PC-9 (cell line): ENCODE results near the gene C3orf18.

Source experiments
- EZH2 ChIP-seq: fragments of 200-600 bp; sonication (generic); IDR thresholded peaks from 2 replicates; pipeline ENCODE4 v1.8.0; 2017; ENCODE audit warnings: antibody characterized with exemption, low read depth
- TF ChIP-seq, protein P1 (sequence below): fragments of 200-600 bp; sonication (generic); conservative IDR thresholded peaks from 2 replicates; pipeline ENCODE4 v1.6.1; 2017; ENCODE audit warnings: mixed run types, antibody characterized with exemption, mild to moderate bottlenecking, moderate library complexity

DNA sequence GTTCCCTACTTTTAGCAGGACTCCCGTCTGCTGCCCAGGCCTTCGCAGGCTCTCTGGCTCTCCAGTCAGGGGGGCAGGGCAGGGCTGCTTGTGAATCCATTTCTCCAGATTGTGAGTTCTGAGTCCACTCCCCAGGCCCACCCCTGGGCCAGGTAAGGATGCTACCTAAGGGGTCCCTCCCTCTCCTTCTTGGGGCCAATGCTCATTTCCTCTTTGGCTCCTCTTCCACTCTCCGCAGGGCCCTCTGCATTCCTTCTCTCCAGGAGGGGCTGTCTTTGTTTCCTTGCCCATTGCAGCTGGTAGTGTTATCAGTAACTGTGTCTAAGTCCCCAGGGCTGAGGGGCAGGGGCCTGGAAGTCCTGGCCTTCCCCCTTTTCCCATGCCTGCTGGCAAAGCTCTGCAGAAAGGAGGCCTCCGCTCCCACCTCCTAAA is 51.1 kb downstream of the C3orf18 start:
- TF ChIP-seq, protein P1, sequence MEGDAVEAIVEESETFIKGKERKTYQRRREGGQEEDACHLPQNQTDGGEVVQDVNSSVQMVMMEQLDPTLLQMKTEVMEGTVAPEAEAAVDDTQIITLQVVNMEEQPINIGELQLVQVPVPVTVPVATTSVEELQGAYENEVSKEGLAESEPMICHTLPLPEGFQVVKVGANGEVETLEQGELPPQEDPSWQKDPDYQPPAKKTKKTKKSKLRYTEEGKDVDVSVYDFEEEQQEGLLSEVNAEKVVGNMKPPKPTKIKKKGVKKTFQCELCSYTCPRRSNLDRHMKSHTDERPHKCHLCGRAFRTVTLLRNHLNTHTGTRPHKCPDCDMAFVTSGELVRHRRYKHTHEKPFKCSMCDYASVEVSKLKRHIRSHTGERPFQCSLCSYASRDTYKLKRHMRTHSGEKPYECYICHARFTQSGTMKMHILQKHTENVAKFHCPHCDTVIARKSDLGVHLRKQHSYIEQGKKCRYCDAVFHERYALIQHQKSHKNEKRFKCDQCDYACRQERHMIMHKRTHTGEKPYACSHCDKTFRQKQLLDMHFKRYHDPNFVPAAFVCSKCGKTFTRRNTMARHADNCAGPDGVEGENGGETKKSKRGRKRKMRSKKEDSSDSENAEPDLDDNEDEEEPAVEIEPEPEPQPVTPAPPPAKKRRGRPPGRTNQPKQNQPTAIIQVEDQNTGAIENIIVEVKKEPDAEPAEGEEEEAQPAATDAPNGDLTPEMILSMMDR, result no peak
- no peak for TF ChIP-seq EZH2
